GM23248 (cell line): Measurements from ENCODE around the gene TCAF1.

Experiments
- EZH2 ChIP-seq: fragments of 200-600 bp; sonication (generic); IDR thresholded peaks from 2 replicates; pipeline ENCODE4 v1.6.1; 2018; ENCODE audit warnings: antibody characterized with exemption, mild to moderate bottlenecking; ENCODE audit not compliant: insufficient read depth, poor library complexity, severe bottlenecking
- EZH2phosphoT487 ChIP-seq: fragments of 200-600 bp; sonication (generic); IDR thresholded peaks from 2 replicates; pipeline ENCODE4 v1.6.1; 2018; ENCODE audit warnings: antibody characterized with exemption, moderate library complexity, mild to moderate bottlenecking, low read depth; ENCODE audit not compliant: insufficient read depth

GRCh38 chr7:143846692-143847091, 55.3 kb downstream of the TCAF1 start:
- TF ChIP-seq EZH2phosphoT487 (no peak), EZH2 (no peak)
